ENCODE results near the gene IPO11.
"Not testable (repeated sequence)": the region's sequence is repeated elsewhere in the genome, so short reads cannot be mapped to it uniquely, and the experiment has no call there.

The IPO11 gene

GRCh38 chr5:62653001-62653863, 240.7 kb downstream of the IPO11 start:
- Histone ChIP-seq H3K9ac (ENCODE audit: insufficient read length, low read depth) (no peak overlapping the region), H3K4me3 (ENCODE audit: insufficient read length, low read depth) (no peak overlapping the region), H3K36me3 (ENCODE audit: insufficient read depth, insufficient read length, low read length) (no peaks in the 10 kb centered on the region), H3K27me3 (ENCODE audit: insufficient read depth, insufficient read length) (no peaks in the 10 kb centered on the region), H3K4me1 (ENCODE audit: insufficient read depth, insufficient read length) (peaks cover 1% of the 10 kb centered on the region), H3K9me3 (ENCODE audit: insufficient read depth, low read length) (peaks cover 10% of the 10 kb centered on the region; the same call in 1 of the 2 replicates)
- TF ChIP-seq YY1 (IDR thresholded peaks at IDR 0.05; ENCODE audit: insufficient read depth, insufficient read length) (no peak), SUZ12 (IDR thresholded peaks at IDR 0.05; ENCODE audit: extremely low read depth, insufficient read depth, insufficient read length) (no peak), ZNF274 (IDR thresholded peaks at IDR 0.05; ENCODE audit: low read depth, low read length) (no peak)
- DNase-seq (ENCODE audit: low read depth, low spot score) = no peak

GRCh38 chr5:62653864-62654575, 241.5 kb downstream of the IPO11 start:
- no peaks in the 10 kb centered on the region for H3K27me3 ChIP-seq (ENCODE audit: insufficient read depth, insufficient read length)
- no peak overlapping the region for H3K4me3 ChIP-seq (ENCODE audit: insufficient read length, low read depth)
- no peak for DNase-seq (ENCODE audit: low read depth, low spot score)
- H3K9ac ChIP-seq (ENCODE audit: insufficient read length, low read depth) = no peak overlapping the region
- H3K36me3 ChIP-seq (ENCODE audit: insufficient read depth, insufficient read length, low read length) = no peaks in the 10 kb centered on the region
- peaks cover 10% of the 10 kb centered on the region; the same call in 1 of the 2 replicates for H3K9me3 ChIP-seq (ENCODE audit: insufficient read depth, low read length)
- TF ChIP-seq ZNF274 (IDR thresholded peaks at IDR 0.05; ENCODE audit: low read depth, low read length) = no peak
- TF ChIP-seq SUZ12 (IDR thresholded peaks at IDR 0.05; ENCODE audit: extremely low read depth, insufficient read depth, insufficient read length) = no peak
- no peak for TF ChIP-seq YY1 (IDR thresholded peaks at IDR 0.05; ENCODE audit: insufficient read depth, insufficient read length)
- no peaks in the 10 kb centered on the region for H3K4me1 ChIP-seq (ENCODE audit: insufficient read depth, insufficient read length)

GRCh38 chr5:62657772-62658171, 245.2 kb downstream of the IPO11 start:
- not testable (repeated sequence) for H3K4me3 ChIP-seq (ENCODE audit: insufficient read length, low read depth); H3K9me3 ChIP-seq (ENCODE audit: insufficient read depth, low read length); H3K9ac ChIP-seq (ENCODE audit: insufficient read length, low read depth); H3K27me3 ChIP-seq (ENCODE audit: insufficient read depth, insufficient read length); H3K36me3 ChIP-seq (ENCODE audit: insufficient read depth, insufficient read length, low read length); H3K4me1 ChIP-seq (ENCODE audit: insufficient read depth, insufficient read length); DNase-seq (ENCODE audit: low read depth, low spot score)

GRCh38 chr5:62661126-62661525, 248.6 kb downstream of the IPO11 start:
- Histone ChIP-seq H3K4me1 (ENCODE audit: insufficient read depth, insufficient read length) (no peaks in the 10 kb centered on the region), H3K27me3 (ENCODE audit: insufficient read depth, insufficient read length) (no peaks in the 10 kb centered on the region), H3K36me3 (ENCODE audit: insufficient read depth, insufficient read length, low read length) (no peaks in the 10 kb centered on the region), H3K9me3 (ENCODE audit: insufficient read depth, low read length) (no peaks in the 10 kb centered on the region), H3K9ac (ENCODE audit: insufficient read length, low read depth) (no peak overlapping the region), H3K4me3 (ENCODE audit: insufficient read length, low read depth) (no peak overlapping the region)
- DNase-seq (ENCODE audit: low read depth, low spot score) = no peak
- TF ChIP-seq ZNF274 (IDR thresholded peaks at IDR 0.05; ENCODE audit: low read depth, low read length) (no peak), SUZ12 (IDR thresholded peaks at IDR 0.05; ENCODE audit: extremely low read depth, insufficient read depth, insufficient read length) (no peak), YY1 (IDR thresholded peaks at IDR 0.05; ENCODE audit: insufficient read depth, insufficient read length) (no peak)

GRCh38 chr5:62662521-62662920, 250.0 kb downstream of the IPO11 start:
- Histone ChIP-seq H3K9me3 (ENCODE audit: insufficient read depth, low read length) (no peaks in the 10 kb centered on the region), H3K4me1 (ENCODE audit: insufficient read depth, insufficient read length) (no peaks in the 10 kb centered on the region), H3K9ac (ENCODE audit: insufficient read length, low read depth) (no peak overlapping the region), H3K36me3 (ENCODE audit: insufficient read depth, insufficient read length, low read length) (no peaks in the 10 kb centered on the region), H3K27me3 (ENCODE audit: insufficient read depth, insufficient read length) (no peaks in the 10 kb centered on the region), H3K4me3 (ENCODE audit: insufficient read length, low read depth) (no peak overlapping the region)
- no peak for DNase-seq (ENCODE audit: low read depth, low spot score)
- no peak for TF ChIP-seq YY1 (IDR thresholded peaks at IDR 0.05; ENCODE audit: insufficient read depth, insufficient read length)
- no peak for TF ChIP-seq SUZ12 (IDR thresholded peaks at IDR 0.05; ENCODE audit: extremely low read depth, insufficient read depth, insufficient read length)
- TF ChIP-seq ZNF274 (IDR thresholded peaks at IDR 0.05; ENCODE audit: low read depth, low read length) = no peak

- no peaks in the 10 kb centered on the region for H3K4me1 ChIP-seq (ENCODE audit: insufficient read depth, insufficient read length)
- TF ChIP-seq YY1 (IDR thresholded peaks at IDR 0.05; ENCODE audit: insufficient read depth, insufficient read length) (no peak), ZNF274 (IDR thresholded peaks at IDR 0.05; ENCODE audit: low read depth, low read length) (no peak), SUZ12 (IDR thresholded peaks at IDR 0.05; ENCODE audit: extremely low read depth, insufficient read depth, insufficient read length) (no peak)
- no peak overlapping the region for H3K9ac ChIP-seq (ENCODE audit: insufficient read length, low read depth)
- H3K4me3 ChIP-seq (ENCODE audit: insufficient read length, low read depth) = no peak overlapping the region
- H3K9me3 ChIP-seq (ENCODE audit: insufficient read depth, low read length) = no peaks in the 10 kb centered on the region
- H3K36me3 ChIP-seq (ENCODE audit: insufficient read depth, insufficient read length, low read length) = no peaks in the 10 kb centered on the region
- no peak for DNase-seq (ENCODE audit: low read depth, low spot score)
- H3K27me3 ChIP-seq (ENCODE audit: insufficient read depth, insufficient read length) = no peaks in the 10 kb centered on the region
Observed at GRCh38 chr5:62671479-62671878, 258.9 kb downstream of the IPO11 start.

- peaks cover 18% of the 10 kb centered on the region for H3K9me3 ChIP-seq (ENCODE audit: insufficient read depth, low read length)
- H3K4me1 ChIP-seq (ENCODE audit: insufficient read depth, insufficient read length); H3K36me3 ChIP-seq (ENCODE audit: insufficient read depth, insufficient read length, low read length); H3K4me3 ChIP-seq (ENCODE audit: insufficient read length, low read depth); H3K9ac ChIP-seq (ENCODE audit: insufficient read length, low read depth); DNase-seq (ENCODE audit: low read depth, low spot score); H3K27me3 ChIP-seq (ENCODE audit: insufficient read depth, insufficient read length): not testable (repeated sequence)
Observed at GRCh38 chr5:62676596-62676995, 264.0 kb downstream of the IPO11 start.

All from NT2/D1 (cell line).